DND-41 (cell line): ENCODE data around the gene MOB3C.

Experiments used
- ATAC-seq: fragments of 200-7000 bp; cut with Tn5 transposase; 3 replicates; pipeline ENCODE4 v1.9.1; 2021; ENCODE audit warnings: low read depth; ENCODE audit not compliant: insufficient read depth
- DNase-seq: peaks from one replicate; pipeline ENCODE4 v3.0.0-alpha.2; 2020
- H2AFZ ChIP-seq: 2 replicates; pipeline ENCODE4 v1.6.0; 2012; ENCODE audit warnings: low read depth, low read length
- H3K27ac ChIP-seq: 2 replicates; pipeline ENCODE4 v1.5.1; 2012; ENCODE audit warnings: low read length, inconsistent platforms
- H3K27me3 ChIP-seq: fragments of 200-600 bp; sonication (generic); 2 replicates; pipeline ENCODE4 v1.6.0; 2012; ENCODE audit warnings: low read length, mild to moderate bottlenecking, inconsistent platforms; ENCODE audit not compliant: insufficient read depth, poor library complexity
- H3K36me3 ChIP-seq: 2 replicates; pipeline ENCODE4 v1.5.1; 2012; ENCODE audit warnings: low read length, inconsistent platforms; ENCODE audit not compliant: insufficient read depth
- H3K4me1 ChIP-seq: 2 replicates; pipeline ENCODE4 v1.5.1; 2012; ENCODE audit warnings: mild to moderate bottlenecking, low read length; ENCODE audit not compliant: insufficient read depth
- H3K4me2 ChIP-seq: 2 replicates; pipeline ENCODE4 v1.6.0; 2012; ENCODE audit warnings: mild to moderate bottlenecking, moderate library complexity, low read length, inconsistent platforms; ENCODE audit not compliant: insufficient read depth
- H3K4me3 ChIP-seq, 2 experiments: fragments of 200-600 bp in 1 of 2; shearing (Covaris generic) in 1 of 2; 2 replicates each; pipeline ENCODE4 v1.5.1; 2012 to 2016; ENCODE audit warnings: inconsistent platforms in 2 of 2, low read length in 2 of 2, mild to moderate bottlenecking in 2 of 2, low read depth in 1 of 2, moderate library complexity in 1 of 2
- H3K79me2 ChIP-seq: 2 replicates; pipeline ENCODE4 v1.6.0; 2012; ENCODE audit warnings: low read length, inconsistent platforms; ENCODE audit not compliant: insufficient read depth
- H3K9ac ChIP-seq: 2 replicates; pipeline ENCODE4 v1.6.0; 2012; ENCODE audit warnings: low read depth, mild to moderate bottlenecking, inconsistent platforms, low read length, moderate library complexity
- H3K9me3 ChIP-seq: 2 replicates; pipeline ENCODE4 v1.5.1; 2012; ENCODE audit warnings: low read length, moderate library complexity, mild to moderate bottlenecking, inconsistent platforms; ENCODE audit not compliant: insufficient read depth, severe bottlenecking
- H4K20me1 ChIP-seq: 2 replicates; pipeline ENCODE4 v1.6.0; 2012; ENCODE audit warnings: low read length; ENCODE audit not compliant: insufficient read depth
- CTCF ChIP-seq: IDR thresholded peaks from 2 replicates; pipeline ENCODE4 v1.5.1; 2012; ENCODE audit warnings: borderline replicate concordance, low read length, moderate library complexity, mild to moderate bottlenecking; ENCODE audit not compliant: poor library complexity, severe bottlenecking; ENCODE audit errors: extremely low read depth
- EZH2 ChIP-seq: IDR thresholded peaks from 3 replicates; pipeline ENCODE4 v1.6.1; 2012; ENCODE audit warnings: borderline replicate concordance, low read depth, mild to moderate bottlenecking, moderate library complexity, low read length, inconsistent platforms; ENCODE audit not compliant: severe bottlenecking

Gene MOB3C

GRCh38 chr1:46571691-46572225 lies 44.9 kb downstream of the MOB3C start:
- no peaks in the 10 kb centered on the region for H3K27me3 ChIP-seq
- H3K27ac ChIP-seq = no peak overlapping the region
- H2AFZ ChIP-seq = no peak overlapping the region
- H3K79me2 ChIP-seq = no peaks in the 10 kb centered on the region
- no peak overlapping the region for H3K9ac ChIP-seq
- TF ChIP-seq CTCF (no peak), EZH2 (no peak)
- no peak overlapping the region for H3K4me2 ChIP-seq
- no peak overlapping the region for H3K4me3 ChIP-seq
- DNase-seq (no peak), ATAC-seq (no peak)
- H4K20me1 ChIP-seq = no peaks in the 10 kb centered on the region
- no peaks in the 10 kb centered on the region for H3K9me3 ChIP-seq
- H3K4me1 ChIP-seq = no peaks in the 10 kb centered on the region
- peaks cover 3% of the 10 kb centered on the region for H3K36me3 ChIP-seq

GRCh38 chr1:46569884-46570725 lies 46.5 kb downstream of the MOB3C start:
- H4K20me1 ChIP-seq = no peaks in the 10 kb centered on the region
- no peak overlapping the region for H3K4me2 ChIP-seq
- H3K9me3 ChIP-seq = no peaks in the 10 kb centered on the region
- DNase-seq = no peak
- peaks cover 3% of the 10 kb centered on the region for H3K36me3 ChIP-seq
- no peaks in the 10 kb centered on the region for H3K79me2 ChIP-seq
- H2AFZ ChIP-seq = no peak overlapping the region
- no peak for ATAC-seq
- H3K9ac ChIP-seq = no peak overlapping the region
- no peak overlapping the region for H3K4me3 ChIP-seq
- H3K4me1 ChIP-seq = no peaks in the 10 kb centered on the region
- TF ChIP-seq EZH2 = no peak
- TF ChIP-seq CTCF = no peak
- H3K27ac ChIP-seq = no peak overlapping the region
- H3K27me3 ChIP-seq = no peaks in the 10 kb centered on the region

- no peak overlapping the region for H3K4me2 ChIP-seq
- H3K4me3 ChIP-seq = no peak overlapping the region
- ATAC-seq = no peak
- no peak overlapping the region for H3K9ac ChIP-seq
- H3K9me3 ChIP-seq = no peaks in the 10 kb centered on the region
- H3K27ac ChIP-seq = no peak overlapping the region
- no peaks in the 10 kb centered on the region for H4K20me1 ChIP-seq
- no peaks in the 10 kb centered on the region for H3K27me3 ChIP-seq
- no peak for DNase-seq
- H3K4me1 ChIP-seq = no peaks in the 10 kb centered on the region
- TF ChIP-seq EZH2 (no peak), CTCF (no peak)
- H2AFZ ChIP-seq = no peak overlapping the region
- peaks cover under 1% of the 10 kb centered on the region; the same call in 1 of the 2 replicates for H3K36me3 ChIP-seq
- no peaks in the 10 kb centered on the region for H3K79me2 ChIP-seq
Measured at GRCh38 chr1:46569116-46569515, 47.5 kb downstream of the MOB3C start.
